GM21825 (cell line): ENCODE results near the gene IFT81.
"Not testable (repeated sequence)": the region's sequence is repeated elsewhere in the genome, so short reads cannot be mapped to it uniquely, and the experiment has no call there.

Experiments
- ATAC-seq: cut with Tn5 transposase; IDR thresholded peaks from one replicate; pipeline ENCODE4 v1.9.1; 2021; ENCODE audit warnings: mild to moderate bottlenecking, moderate library complexity; ENCODE audit not compliant: unreplicated experiment

IFT81 gene

DNA sequence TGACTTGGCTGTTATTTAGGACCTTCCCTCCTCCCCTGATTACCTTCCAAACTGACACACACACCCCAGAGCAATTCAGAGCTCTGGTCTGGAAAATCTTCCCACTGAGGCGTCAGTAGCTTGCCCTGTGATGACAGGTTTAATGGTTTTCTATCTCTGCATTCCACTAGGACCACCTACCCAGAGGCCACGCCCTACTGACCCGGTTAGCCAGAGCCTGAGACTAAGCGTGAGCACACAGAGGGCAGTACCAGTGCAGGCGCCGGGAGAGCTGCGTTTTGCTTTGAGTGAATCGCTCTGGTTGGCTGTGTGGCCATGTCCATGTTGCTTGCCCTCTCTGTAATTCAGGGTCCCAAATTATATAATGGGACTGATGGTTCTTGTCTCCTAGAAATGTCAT, 120.7 kb downstream of the IFT81 start:
- no peak for ATAC-seq

DNA sequence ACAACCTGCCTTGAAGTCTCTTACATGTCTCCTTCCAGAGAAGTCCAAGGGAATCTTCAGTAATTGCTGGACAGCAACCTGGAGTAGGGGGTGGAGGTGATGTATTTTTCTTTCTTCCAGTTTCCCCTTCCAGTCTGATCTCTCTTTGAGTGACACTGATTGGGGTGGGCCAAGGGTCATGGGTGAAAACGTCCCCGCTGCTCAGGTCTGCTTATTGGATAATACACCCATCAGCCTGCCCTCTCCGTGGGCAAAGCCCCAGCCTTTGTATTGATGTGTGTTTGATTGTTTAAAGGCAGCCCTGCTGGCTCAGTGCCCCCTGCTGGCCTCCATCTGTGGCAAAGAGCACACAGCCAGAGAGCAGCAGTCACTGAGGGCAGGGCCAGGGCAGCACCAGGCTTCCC, 121.2 kb downstream of the IFT81 start:
- no peak for ATAC-seq

DNA sequence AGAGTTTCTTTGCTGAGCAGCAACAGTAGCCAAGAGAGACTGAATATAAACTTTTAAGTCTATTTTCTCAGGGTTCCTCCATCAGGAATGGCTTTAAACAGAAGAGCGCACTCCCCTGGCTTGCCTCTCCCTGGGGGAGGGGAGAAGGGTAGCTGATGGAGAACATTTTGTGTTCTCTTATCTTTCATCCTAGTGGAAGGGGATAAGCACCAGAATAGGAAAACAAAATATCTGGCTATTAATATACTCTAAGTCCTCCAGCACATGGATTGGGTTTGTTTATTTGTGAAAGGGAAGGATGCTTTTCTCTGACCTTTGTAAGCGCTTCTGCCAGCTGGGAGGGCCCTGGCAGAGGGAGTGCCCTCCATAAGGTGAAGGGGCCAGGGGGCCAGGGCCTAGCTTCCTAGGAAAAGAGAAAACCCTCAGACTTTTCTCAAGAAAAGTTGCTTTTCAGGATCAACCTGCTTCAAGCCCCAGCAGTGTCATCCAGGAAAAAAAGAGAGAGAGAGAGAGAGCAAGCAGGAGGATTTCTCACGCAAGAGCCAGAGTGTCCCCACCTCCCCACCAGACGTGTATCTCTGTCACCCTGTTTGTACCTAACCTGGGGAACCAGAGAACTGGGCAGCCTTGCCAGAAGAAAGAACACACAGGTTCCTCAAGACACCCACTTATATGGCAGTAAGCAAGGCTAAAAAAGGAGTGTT, 122.6 kb downstream of the IFT81 start:
- no peak for ATAC-seq

- no peak for ATAC-seq
These were observed 123.4 kb downstream of the IFT81 start for GRCh38 chr12:110247340-110248095.

GRCh38 chr12:110248096-110248447, 123.9 kb downstream of the IFT81 start:
- ATAC-seq: no peak

- no peak for ATAC-seq
These were observed 124.9 kb downstream of the IFT81 start for GRCh38 chr12:110249105-110249504.

- no peak for ATAC-seq
These were observed 125.6 kb downstream of the IFT81 start for GRCh38 chr12:110249716-110250225.

- no peak for ATAC-seq
These were observed 127.2 kb downstream of the IFT81 start for GRCh38 chr12:110251381-110251780.

DNA sequence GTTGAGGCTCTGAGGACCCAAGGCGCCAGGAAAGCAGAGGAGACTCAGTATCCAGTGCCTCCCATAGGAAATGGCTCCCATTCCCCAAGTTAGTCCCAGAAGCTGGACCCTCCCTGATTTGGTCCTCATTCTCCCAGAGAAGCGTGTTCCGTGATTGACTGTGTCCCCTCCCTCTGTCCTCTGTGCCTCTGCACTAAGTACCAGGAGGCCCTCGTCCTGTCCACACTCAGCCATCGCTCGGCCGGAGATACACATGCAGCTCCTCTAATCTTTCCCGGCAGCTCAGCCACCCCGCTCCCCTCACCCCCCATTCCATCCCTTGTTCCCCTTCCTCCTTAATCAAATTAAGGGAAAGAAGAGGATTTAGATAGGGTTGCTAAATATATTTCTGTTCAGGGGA, 128.6 kb downstream of the IFT81 start:
- ATAC-seq: no peak

DNA sequence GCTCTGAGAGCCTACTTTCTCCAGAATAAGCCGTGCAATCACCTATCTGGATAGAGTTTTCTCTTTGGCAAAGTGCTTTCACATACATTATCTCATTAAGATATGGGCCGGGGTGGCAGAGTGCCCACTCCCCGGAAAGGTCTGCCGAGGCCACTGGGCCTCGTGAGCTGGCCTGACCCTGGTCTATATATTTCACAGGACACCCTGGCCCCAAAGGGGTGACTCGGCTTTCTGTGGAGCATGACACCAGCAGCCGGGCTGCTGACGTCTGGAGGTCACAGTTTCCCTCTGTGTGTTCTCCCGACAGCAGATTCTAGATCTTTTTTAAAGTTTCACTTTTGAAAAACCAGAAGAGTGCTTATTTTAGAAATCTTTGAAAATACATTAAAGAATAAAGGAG, 129.0 kb downstream of the IFT81 start:
- no peak for ATAC-seq

- no peak for ATAC-seq
These were observed 130.9 kb downstream of the IFT81 start for GRCh38 chr12:110254971-110255540.

GRCh38 chr12:110255890-110256456, 131.8 kb downstream of the IFT81 start:
- ATAC-seq: not testable (repeated sequence)

- no peak for ATAC-seq
These were observed 132.7 kb downstream of the IFT81 start for GRCh38 chr12:110256780-110257431.

GRCh38 chr12:110258466-110258865, 134.3 kb downstream of the IFT81 start:
- no peak for ATAC-seq

DNA sequence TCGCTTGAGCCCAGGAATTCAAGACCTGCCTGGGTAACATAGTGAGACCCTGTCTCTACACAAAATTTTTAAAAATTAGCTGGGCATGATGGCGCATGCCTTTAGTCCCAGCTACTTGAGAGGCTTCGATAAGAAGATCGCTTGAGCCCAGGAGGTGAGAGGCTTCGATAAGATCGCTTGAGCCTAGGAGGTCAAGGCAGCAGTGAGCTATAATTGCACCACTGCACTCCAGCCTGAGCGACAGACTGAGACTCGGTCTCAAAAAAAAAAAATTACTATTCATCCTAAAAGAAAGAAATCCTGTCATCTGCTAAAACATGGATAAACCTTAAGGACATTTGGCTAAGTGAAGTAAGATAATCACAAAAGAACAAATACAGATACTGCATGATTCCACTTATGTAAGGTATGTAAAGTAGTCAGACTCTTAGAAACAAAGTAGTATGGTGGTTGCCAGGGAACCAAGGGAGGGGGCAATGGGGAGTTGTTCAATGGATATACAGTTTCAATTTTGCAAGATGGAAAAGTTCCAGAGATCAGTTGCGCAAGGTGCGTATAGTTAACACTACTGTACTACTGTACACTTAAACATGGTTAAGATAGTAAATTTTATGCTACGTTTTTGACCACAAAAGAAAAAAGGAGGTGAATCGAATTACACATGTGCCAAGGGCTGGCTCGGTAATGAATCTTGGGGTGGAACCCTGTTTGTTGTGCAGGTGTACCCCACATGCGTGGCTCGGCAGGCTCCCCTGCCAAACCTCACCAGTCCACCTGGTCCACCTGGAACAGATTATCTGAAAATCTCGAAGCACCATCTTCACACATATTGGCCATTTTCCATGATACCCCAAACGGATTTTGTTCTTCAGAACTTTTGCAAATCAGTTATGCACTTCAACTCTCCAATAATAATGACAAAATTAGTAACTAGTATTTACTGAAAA, 138.6 kb downstream of the IFT81 start:
- ATAC-seq: no peak

- no peak for ATAC-seq
These were observed 142.3 kb downstream of the IFT81 start for GRCh38 chr12:110266381-110266960.

GRCh38 chr12:110266980-110267620, 142.9 kb downstream of the IFT81 start:
- no peak for ATAC-seq
